Smooth muscle cell (in vitro differentiated cells): ENCODE measurements around the gene TNNT3. TPM values are rescaled to one million over a fixed set of nuclear protein-coding genes. Genes with fewer than 3 reads are reported as not detected.

Experiments
- DNase-seq: peaks from one replicate; lab custom pipeline; 2025; ENCODE audit not compliant: unreplicated experiment; lab: John Stamatoyannopoulos, UW
- H2AFZ ChIP-seq: fragments of 200-600 bp; sonication (generic); 2 replicates; pipeline ENCODE4 v1.6.0; 2016; ENCODE audit warnings: antibody characterized with exemption, low read depth, mild to moderate bottlenecking
- H3F3A ChIP-seq: fragments of 200-600 bp; sonication (generic); 2 replicates; pipeline ENCODE4 v1.6.0; 2017; ENCODE audit warnings: antibody characterized with exemption, low read depth
- H3K27ac ChIP-seq: fragments of 200-600 bp; sonication (generic); 2 replicates; pipeline ENCODE4 v1.5.1; 2016; ENCODE audit warnings: low read depth, mild to moderate bottlenecking
- H3K27me3 ChIP-seq: fragments of 200-600 bp; sonication (generic); 2 replicates; pipeline ENCODE4 v1.6.1; 2016; ENCODE audit warnings: low read depth, mild to moderate bottlenecking
- H3K36me3 ChIP-seq: fragments of 200-600 bp; sonication (generic); 2 replicates; pipeline ENCODE4 v1.5.1; 2016; ENCODE audit warnings: low read depth
- H3K4me1 ChIP-seq: fragments of 200-600 bp; sonication (generic); 2 replicates; pipeline ENCODE4 v1.5.1; 2016; ENCODE audit warnings: low read depth
- H3K4me2 ChIP-seq: fragments of 200-600 bp; sonication (generic); 2 replicates; pipeline ENCODE4 v1.6.0; 2016; ENCODE audit warnings: mild to moderate bottlenecking
- H3K4me3 ChIP-seq: fragments of 200-600 bp; sonication (generic); 2 replicates; pipeline ENCODE4 v1.5.1; 2016; ENCODE audit warnings: mild to moderate bottlenecking
- H3K79me2 ChIP-seq: fragments of 200-600 bp; sonication (generic); 2 replicates; pipeline ENCODE4 v1.6.0; 2016; ENCODE audit warnings: low read depth, mild to moderate bottlenecking
- H3K9ac ChIP-seq: fragments of 200-600 bp; sonication (generic); 2 replicates; pipeline ENCODE4 v1.6.0; 2016; ENCODE audit warnings: low read depth
- H3K9me3 ChIP-seq: fragments of 200-600 bp; sonication (generic); replicated peaks from 2 replicates; pipeline ENCODE4 v1.5.1; 2016; ENCODE audit warnings: low read depth
- H4K20me1 ChIP-seq: fragments of 200-600 bp; sonication (generic); 2 replicates; pipeline ENCODE4 v1.6.0; 2016; ENCODE audit warnings: low read depth
- WGBS: methylation state at CpG from one replicate; pipeline ENCODE4 v1.1.7; 2016; ENCODE audit warnings: low lambda C conversion rate; 5-methylcytosine and 5-hydroxymethylcytosine counted together
- polyA plus RNA-seq: library from polyadenylated mRNA; unstranded; fragments of >200 nt; fragmentation: Nextera tagmentation; extraction: Ambion mirVana; gene quantifications from 2 replicates; pipeline ENCODE4 v1.2.1, GENCODE V29; 2016
- total RNA-seq: library from RNA; depleted of rRNA; stranded (reverse); fragments of >200 nt; gene quantifications from 2 replicates; pipeline ENCODE4 v1.2.3, GENCODE V29; 2014
- TF ChIP-seq, protein P1 (sequence below): fragments of 200-600 bp; sonication (generic); IDR thresholded peaks from 2 replicates; pipeline ENCODE4 v1.5.1; 2017; ENCODE audit warnings: borderline replicate concordance, mild to moderate bottlenecking, antibody characterized with exemption; ENCODE audit not compliant: insufficient read depth, poor library complexity, severe bottlenecking

TNNT3 gene
- total and polyA plus RNA-seq, 2 experiments from 2014 or later, result 0.97 to 1.9 TPM

DNA sequence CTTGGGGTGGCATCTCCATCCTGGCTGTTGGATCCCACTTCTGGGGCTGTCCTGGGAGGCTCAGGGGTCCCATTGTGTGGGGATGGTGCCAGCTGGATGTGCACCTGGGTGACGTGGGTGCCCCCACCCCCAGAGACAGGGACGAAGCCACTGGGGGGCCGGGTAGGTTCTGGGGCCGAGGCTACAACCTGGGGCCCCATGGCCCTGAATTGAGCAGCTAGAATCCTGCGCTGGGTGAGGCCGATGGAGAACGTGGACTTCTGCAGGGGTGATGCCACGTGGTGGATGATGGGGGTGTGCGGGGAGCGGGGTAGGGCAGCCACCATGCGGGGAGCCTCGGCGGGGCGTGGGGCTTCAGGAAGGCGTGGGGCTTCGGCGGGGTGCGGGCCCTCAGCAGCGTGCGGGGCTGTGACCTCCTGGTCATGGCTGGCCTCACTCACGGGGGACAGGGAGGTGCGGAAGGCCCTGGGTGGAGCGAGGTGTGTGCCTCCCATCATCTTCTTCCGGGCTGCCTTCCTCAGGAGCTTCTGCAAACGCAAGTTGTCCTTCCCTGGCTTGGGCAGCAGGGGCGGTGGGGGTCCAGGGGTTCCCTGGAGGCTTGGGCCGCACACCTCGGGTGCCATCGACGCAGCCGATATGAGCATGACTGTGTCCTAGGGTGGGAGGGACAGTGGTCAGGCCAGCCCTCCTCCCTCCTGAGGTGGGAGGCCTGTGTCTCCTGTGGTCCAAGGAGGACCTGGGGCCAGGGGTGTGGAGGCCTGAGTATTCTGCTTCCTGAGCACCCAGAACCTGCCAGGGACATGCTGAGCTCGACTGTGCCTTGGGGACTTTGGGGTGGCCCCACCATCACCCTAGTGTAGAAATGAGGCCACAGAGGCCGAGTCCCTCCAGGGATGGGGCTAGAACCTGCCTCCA, 29.3 kb upstream of the TNNT3 start:
- H3K27me3 ChIP-seq, result no peaks in the 10 kb centered on the region
- no peaks in the 10 kb centered on the region for H3K36me3 ChIP-seq
- H2AFZ ChIP-seq, result no peak overlapping the region
- H3K27ac ChIP-seq, result no peak overlapping the region
- H3K4me2 ChIP-seq, result no peak overlapping the region
- TF ChIP-seq, protein P1, sequence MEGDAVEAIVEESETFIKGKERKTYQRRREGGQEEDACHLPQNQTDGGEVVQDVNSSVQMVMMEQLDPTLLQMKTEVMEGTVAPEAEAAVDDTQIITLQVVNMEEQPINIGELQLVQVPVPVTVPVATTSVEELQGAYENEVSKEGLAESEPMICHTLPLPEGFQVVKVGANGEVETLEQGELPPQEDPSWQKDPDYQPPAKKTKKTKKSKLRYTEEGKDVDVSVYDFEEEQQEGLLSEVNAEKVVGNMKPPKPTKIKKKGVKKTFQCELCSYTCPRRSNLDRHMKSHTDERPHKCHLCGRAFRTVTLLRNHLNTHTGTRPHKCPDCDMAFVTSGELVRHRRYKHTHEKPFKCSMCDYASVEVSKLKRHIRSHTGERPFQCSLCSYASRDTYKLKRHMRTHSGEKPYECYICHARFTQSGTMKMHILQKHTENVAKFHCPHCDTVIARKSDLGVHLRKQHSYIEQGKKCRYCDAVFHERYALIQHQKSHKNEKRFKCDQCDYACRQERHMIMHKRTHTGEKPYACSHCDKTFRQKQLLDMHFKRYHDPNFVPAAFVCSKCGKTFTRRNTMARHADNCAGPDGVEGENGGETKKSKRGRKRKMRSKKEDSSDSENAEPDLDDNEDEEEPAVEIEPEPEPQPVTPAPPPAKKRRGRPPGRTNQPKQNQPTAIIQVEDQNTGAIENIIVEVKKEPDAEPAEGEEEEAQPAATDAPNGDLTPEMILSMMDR, result no peak
- no peaks in the 10 kb centered on the region for H3K9me3 ChIP-seq
- H4K20me1 ChIP-seq, result no peaks in the 10 kb centered on the region
- no peaks in the 10 kb centered on the region for H3K4me1 ChIP-seq
- WGBS, result 94% methylated on average over 22 of the region's 33 CpGs
- H3K9ac ChIP-seq, result no peak overlapping the region
- peaks cover 5% of the 10 kb centered on the region for H3F3A ChIP-seq
- no peaks in the 10 kb centered on the region for H3K79me2 ChIP-seq
- DNase-seq, result no peak
- no peak overlapping the region for H3K4me3 ChIP-seq

DNA sequence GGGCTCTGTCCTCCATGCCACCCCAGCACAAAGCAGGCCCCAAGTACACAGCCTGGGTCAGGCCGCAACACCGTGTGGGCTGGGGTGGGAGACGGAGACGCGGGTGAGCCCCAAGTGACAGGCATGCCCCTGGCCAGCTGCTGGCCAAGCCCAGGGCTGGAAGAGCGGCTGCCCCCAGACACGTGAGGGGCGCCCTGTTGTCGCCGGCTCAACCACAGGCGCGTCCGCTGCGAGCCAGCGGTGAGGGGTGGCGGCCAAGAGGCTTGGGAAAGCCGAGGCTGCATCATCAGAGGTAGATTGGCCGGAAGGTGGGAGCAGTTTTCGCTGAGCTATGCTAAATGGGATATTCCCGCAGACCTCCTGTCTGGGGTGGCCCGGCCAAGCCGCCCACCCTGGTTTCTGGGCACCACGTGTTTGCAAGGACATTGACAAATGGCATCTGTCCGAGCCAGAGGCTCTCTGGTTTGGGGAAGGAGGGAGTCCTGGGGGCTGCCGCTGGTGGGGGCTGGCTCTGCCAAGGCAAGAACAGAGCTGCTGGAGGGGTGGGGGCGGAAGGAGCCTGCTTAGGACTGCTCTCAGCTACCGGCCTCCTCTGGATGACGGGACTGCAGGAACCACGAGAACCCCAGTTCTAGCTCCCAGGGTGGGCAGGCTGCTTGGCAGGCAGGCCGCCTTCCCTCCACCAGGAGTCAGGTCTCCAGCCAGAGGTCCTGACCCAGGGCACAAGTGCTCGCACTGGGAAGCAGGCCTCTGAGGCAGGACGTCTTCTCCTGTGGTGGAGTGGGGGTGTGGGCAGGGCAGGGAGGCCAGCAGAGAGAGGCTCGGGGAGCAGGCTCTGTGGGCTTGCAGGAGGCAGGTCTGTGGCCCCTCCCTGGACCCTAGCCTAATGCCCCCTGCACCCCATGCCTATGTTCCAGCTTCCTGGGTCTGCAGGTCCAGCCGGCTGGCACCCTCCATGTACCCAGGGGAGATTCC, 28.4 kb upstream of the TNNT3 start:
- Histone ChIP-seq H3K9ac (no peak overlapping the region), H3K4me1 (no peaks in the 10 kb centered on the region), H2AFZ (no peak overlapping the region), H3K27me3 (no peaks in the 10 kb centered on the region), H3K4me3 (no peak overlapping the region), H3K79me2 (no peaks in the 10 kb centered on the region), H3K36me3 (no peaks in the 10 kb centered on the region), H3K9me3 (no peaks in the 10 kb centered on the region), H4K20me1 (no peaks in the 10 kb centered on the region), H3K4me2 (no peak overlapping the region), H3F3A (peaks cover 5% of the 10 kb centered on the region), H3K27ac (no peak overlapping the region)
- no peak for DNase-seq
- WGBS, result 89% methylated on average over 30 of the region's 34 CpGs
- TF ChIP-seq, protein P1, result no peak

DNA sequence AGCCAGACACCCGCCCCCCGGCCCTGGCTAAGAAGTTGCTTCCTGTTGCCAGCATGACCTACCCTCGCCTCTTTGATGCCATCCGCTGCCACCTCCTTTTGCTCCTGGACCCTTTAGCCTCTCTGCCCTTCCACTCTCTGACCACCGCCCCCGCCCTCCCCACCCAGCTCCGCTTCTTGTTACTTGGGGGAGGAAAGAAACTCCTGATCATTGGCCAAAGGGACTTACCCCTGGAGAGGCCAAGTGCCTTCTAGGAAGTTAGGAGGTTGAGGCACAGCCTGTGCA, 27.7 kb upstream of the TNNT3 start, which contains the start of gene PRR33:
PRR33 (minus strand) TSS at position 65 of the 285 bp plus-strand sequence. CDS start 1,311 bp downstream, outside the sequence.
- H3F3A ChIP-seq, result peaks cover 5% of the 10 kb centered on the region
- H3K27ac ChIP-seq, result no peak within 1 kb of the TSS
- H2AFZ ChIP-seq, result no peak within 1 kb of the TSS
- H3K79me2 ChIP-seq, result no peaks in the 10 kb centered on the region
- TF ChIP-seq, protein P1, result no peak
- 90% methylated on average over 3 of the region's 7 CpGs for WGBS
- no peak within 1 kb of the TSS for H3K9ac ChIP-seq
- no peaks in the 10 kb centered on the region for H3K27me3 ChIP-seq
- no peaks in the 10 kb centered on the region for H3K9me3 ChIP-seq
- no peak within 1 kb of the TSS for H3K4me2 ChIP-seq
- no peaks in the 10 kb centered on the region for H3K36me3 ChIP-seq
- no peaks in the 10 kb centered on the region for H4K20me1 ChIP-seq
- DNase-seq, result no peak
- H3K4me3 ChIP-seq, result no peak within 1 kb of the TSS
- H3K4me1 ChIP-seq, result no peaks in the 10 kb centered on the region
